ENCODE measurements around the gene NTM.

NTM gene

DNA sequence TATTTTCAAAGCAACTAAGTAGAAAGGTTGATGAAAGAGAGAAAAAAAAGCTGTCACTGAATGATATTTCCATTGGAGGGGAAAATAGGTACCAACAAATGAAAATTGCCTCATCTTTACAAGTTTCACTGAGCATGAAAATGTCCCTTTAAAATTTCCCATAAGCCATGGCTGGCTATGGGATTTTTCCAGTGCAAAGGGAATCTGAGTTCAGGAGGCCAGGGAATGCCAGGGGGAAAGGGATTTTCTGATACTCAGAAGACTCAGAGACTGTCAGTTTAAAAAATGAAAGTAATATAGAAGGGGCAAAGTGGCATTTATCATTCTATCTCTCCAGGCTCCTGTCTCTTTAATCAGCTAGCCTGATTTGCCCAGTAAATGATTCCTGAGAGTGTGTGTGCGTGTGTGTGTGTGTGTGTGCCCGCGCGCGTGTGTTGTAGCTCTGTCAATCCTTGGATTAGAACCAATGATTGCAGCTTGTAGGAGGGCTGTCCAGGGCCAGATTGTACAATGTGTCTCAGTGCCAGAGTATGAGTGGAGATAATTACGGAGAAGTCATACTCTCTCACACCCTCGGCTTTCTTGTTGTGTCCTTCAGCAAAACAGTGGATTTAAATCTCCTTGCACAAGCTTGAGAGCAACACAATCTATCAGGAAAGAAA, at the start of gene NTM:
Gene NTM, plus strand, starts transcription at position 526 of the 662 bp plus-strand sequence.
- TF ChIP-seq, protein P1, sequence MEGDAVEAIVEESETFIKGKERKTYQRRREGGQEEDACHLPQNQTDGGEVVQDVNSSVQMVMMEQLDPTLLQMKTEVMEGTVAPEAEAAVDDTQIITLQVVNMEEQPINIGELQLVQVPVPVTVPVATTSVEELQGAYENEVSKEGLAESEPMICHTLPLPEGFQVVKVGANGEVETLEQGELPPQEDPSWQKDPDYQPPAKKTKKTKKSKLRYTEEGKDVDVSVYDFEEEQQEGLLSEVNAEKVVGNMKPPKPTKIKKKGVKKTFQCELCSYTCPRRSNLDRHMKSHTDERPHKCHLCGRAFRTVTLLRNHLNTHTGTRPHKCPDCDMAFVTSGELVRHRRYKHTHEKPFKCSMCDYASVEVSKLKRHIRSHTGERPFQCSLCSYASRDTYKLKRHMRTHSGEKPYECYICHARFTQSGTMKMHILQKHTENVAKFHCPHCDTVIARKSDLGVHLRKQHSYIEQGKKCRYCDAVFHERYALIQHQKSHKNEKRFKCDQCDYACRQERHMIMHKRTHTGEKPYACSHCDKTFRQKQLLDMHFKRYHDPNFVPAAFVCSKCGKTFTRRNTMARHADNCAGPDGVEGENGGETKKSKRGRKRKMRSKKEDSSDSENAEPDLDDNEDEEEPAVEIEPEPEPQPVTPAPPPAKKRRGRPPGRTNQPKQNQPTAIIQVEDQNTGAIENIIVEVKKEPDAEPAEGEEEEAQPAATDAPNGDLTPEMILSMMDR (IDR thresholded peaks at IDR 0.05; ENCODE audit: poor library complexity, severe bottlenecking): no peak
- peaks cover 80% of the 10 kb centered on the region for H3K27me3 ChIP-seq (ENCODE audit: insufficient read depth, poor library complexity, severe bottlenecking)
- H3K4me1 ChIP-seq (ENCODE audit: insufficient read depth, poor library complexity, severe bottlenecking): no peaks in the 10 kb centered on the region
- no peak for DNase-seq (ENCODE audit: low spot score)
- H3K36me3 ChIP-seq (ENCODE audit: low read depth): no peaks in the 10 kb centered on the region
- no peaks in the 10 kb centered on the region for H3K9me3 ChIP-seq (ENCODE audit: severe bottlenecking)
- no peak for ATAC-seq (ENCODE audit: low read depth)
- H3K27ac ChIP-seq (ENCODE audit: poor library complexity, severe bottlenecking): no peak within 1 kb of the TSS
- no peak within 1 kb of the TSS for H3K4me3 ChIP-seq (ENCODE audit: severe bottlenecking)

DNA sequence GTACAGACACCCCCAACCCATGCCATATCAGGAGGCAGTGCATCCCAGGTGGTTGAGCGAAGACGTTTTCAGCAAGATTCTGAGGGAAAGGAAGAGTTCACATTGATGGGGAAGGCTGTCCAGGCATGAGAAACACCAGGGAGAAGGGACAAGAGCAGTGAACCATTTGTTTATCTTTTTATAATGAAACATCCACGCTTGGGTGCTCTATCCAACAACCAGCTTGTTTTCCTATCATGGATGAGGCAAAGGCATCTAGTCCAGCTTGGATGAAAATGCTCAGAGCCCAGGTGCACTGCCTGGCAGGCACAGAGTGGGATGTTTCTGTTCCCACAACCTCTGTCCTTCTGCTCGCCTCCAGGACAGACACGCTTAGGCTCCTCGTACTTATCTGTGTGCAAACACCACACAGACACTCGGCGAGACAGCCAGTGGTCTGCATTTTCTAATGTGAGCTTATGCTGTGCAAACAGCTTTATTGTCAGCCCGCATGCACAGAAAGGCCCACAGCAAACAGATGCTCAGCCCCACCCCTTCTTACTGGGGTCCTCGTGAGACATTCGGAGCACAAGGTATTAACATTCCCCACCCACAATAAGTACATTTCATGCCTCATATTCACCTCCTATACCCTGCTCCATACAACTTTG, 45.4 kb upstream of the NTM start:
- DNase-seq (ENCODE audit: low spot score) (no peak), ATAC-seq (ENCODE audit: low read depth) (no peak)
- no peak overlapping the region for H3K4me3 ChIP-seq (ENCODE audit: severe bottlenecking)
- TF ChIP-seq, protein P1 (IDR thresholded peaks at IDR 0.05; ENCODE audit: poor library complexity, severe bottlenecking): no peak
- no peaks in the 10 kb centered on the region for H3K4me1 ChIP-seq (ENCODE audit: insufficient read depth, poor library complexity, severe bottlenecking)
- no peaks in the 10 kb centered on the region for H3K36me3 ChIP-seq (ENCODE audit: low read depth)
- H3K9me3 ChIP-seq (ENCODE audit: severe bottlenecking): no peaks in the 10 kb centered on the region
- no peak overlapping the region for H3K27ac ChIP-seq (ENCODE audit: poor library complexity, severe bottlenecking)
- H3K27me3 ChIP-seq (ENCODE audit: insufficient read depth, poor library complexity, severe bottlenecking): peaks cover 6% of the 10 kb centered on the region

DNA sequence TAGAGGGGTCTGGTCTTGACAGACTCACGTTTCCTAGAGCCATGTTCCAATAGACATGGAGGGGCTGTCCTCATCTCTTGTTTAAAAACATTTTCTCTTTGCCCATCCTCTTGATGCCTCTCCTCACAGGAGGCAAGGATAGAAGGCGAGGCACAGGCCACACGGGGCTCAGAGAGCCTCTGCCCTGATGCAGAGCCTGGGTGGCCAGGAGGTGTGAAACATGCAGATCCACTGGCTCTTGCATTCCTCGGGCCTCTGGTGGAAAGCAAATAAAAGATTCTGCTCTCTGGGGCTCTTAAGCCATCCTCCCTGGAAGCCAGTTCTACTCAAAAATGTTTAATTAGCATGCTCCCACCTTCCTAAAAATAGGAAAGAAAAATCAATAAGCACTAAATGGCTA, 43.6 kb upstream of the NTM start:
- Histone ChIP-seq H3K9me3 (ENCODE audit: severe bottlenecking) (no peaks in the 10 kb centered on the region), H3K27ac (ENCODE audit: poor library complexity, severe bottlenecking) (no peak overlapping the region), H3K4me1 (ENCODE audit: insufficient read depth, poor library complexity, severe bottlenecking) (no peaks in the 10 kb centered on the region), H3K36me3 (ENCODE audit: low read depth) (no peaks in the 10 kb centered on the region), H3K4me3 (ENCODE audit: severe bottlenecking) (no peak overlapping the region), H3K27me3 (ENCODE audit: insufficient read depth, poor library complexity, severe bottlenecking) (peaks cover 17% of the 10 kb centered on the region)
- DNase-seq (ENCODE audit: low spot score): no peak
- ATAC-seq (ENCODE audit: low read depth): no peak
- TF ChIP-seq, protein P1 (IDR thresholded peaks at IDR 0.05; ENCODE audit: poor library complexity, severe bottlenecking): no peak

DNA sequence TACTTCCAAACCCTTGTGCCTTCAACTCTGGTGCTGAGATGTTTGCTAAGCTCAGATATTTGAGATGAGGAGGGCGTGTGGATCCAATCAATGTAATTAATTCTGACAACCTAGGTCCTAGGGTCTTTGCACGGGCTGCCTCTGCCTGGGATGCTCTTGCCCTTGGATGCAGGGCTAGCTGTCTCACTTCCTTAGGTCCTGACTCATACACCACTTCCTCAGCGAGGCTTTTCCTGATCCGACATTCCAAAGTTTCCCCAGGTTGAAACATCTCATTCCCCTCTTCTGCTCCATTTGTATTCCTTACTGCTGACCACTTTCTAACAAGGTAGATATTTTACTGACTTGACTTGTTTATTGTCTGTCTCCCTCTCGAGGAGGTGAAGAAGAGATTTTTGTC, 43.0 kb upstream of the NTM start:
- no peak for DNase-seq (ENCODE audit: low spot score)
- H3K4me3 ChIP-seq (ENCODE audit: severe bottlenecking): no peak overlapping the region
- no peak; the same call in 2 of the 3 replicates for ATAC-seq (ENCODE audit: low read depth)
- H3K9me3 ChIP-seq (ENCODE audit: severe bottlenecking): no peaks in the 10 kb centered on the region
- no peaks in the 10 kb centered on the region for H3K4me1 ChIP-seq (ENCODE audit: insufficient read depth, poor library complexity, severe bottlenecking)
- peaks cover 19% of the 10 kb centered on the region for H3K27me3 ChIP-seq (ENCODE audit: insufficient read depth, poor library complexity, severe bottlenecking)
- TF ChIP-seq, protein P1 (IDR thresholded peaks at IDR 0.05; ENCODE audit: poor library complexity, severe bottlenecking): no peak
- H3K27ac ChIP-seq (ENCODE audit: poor library complexity, severe bottlenecking): no peak overlapping the region
- no peaks in the 10 kb centered on the region for H3K36me3 ChIP-seq (ENCODE audit: low read depth)

DNA sequence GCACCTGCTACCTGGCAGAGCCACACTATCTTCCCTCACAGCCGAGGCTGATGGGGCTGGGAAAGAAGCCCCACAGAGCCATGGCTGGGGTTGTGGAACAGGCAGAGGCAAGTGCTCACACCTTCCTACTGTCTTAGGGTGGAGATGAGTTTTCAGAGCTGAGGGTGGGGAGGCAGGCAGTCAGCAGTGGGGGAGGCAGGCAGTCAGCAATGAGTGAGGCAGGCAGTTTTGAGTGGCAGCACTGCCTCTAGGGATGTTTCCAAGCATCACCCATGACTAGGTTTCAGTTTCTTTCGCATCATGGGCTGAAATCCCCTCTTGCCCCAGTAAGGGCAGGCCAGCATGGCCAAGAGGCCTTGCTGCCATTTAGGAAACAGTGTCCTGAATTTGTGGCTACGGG, 41.6 kb upstream of the NTM start:
- no peaks in the 10 kb centered on the region for H3K4me1 ChIP-seq (ENCODE audit: insufficient read depth, poor library complexity, severe bottlenecking)
- DNase-seq (ENCODE audit: low spot score) (no peak), ATAC-seq (ENCODE audit: low read depth) (no peak)
- no peaks in the 10 kb centered on the region for H3K9me3 ChIP-seq (ENCODE audit: severe bottlenecking)
- H3K27ac ChIP-seq (ENCODE audit: poor library complexity, severe bottlenecking): no peak overlapping the region
- H3K27me3 ChIP-seq (ENCODE audit: insufficient read depth, poor library complexity, severe bottlenecking): peaks cover 19% of the 10 kb centered on the region
- TF ChIP-seq, protein P1 (IDR thresholded peaks at IDR 0.05; ENCODE audit: poor library complexity, severe bottlenecking): no peak
- H3K4me3 ChIP-seq (ENCODE audit: severe bottlenecking): no peak overlapping the region
- H3K36me3 ChIP-seq (ENCODE audit: low read depth): no peaks in the 10 kb centered on the region
